Measurements from ENCODE around the gene IL1RAPL2.

IL1RAPL2 gene

DNA sequence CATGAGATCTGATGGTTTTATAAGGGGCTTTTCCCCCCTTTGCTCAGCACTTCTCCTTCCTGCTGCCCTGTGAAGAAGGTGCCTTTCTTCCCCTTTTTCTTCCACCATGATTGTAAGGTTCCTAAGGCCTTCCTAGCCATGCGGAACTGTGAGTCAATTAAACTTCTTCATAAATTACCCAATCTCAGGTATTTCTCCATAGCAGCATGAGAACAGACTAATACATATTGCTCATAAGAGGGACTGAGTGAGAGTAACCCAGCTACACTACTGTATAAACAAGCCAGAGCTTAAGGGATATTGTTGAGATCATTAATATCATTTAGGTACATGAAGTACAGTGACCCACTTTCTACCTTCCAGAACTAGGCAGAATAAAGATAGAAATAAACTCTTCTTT, 551.6 kb downstream of the IL1RAPL2 start (continued):
- TF ChIP-seq ARNTL (CRISPR knock-in tag; IDR thresholded peaks at IDR 0.05; ENCODE audit: borderline replicate concordance, low read depth) = no peak
- TF ChIP-seq SNAI2 (CRISPR knock-in tag; IDR thresholded peaks at IDR 0.05) = no peak
- no peak for TF ChIP-seq ZFP30 (CRISPR knock-in tag; IDR thresholded peaks at IDR 0.05)
- no peak for TF ChIP-seq ZFP3 (CRISPR knock-in tag; IDR thresholded peaks at IDR 0.05)
- TF ChIP-seq BACH2 (CRISPR knock-in tag; IDR thresholded peaks at IDR 0.05; ENCODE audit: borderline replicate concordance) = no peak
- TF ChIP-seq OSR1 (CRISPR knock-in tag; IDR thresholded peaks at IDR 0.05) = no peak
- TF ChIP-seq, protein P1, sequence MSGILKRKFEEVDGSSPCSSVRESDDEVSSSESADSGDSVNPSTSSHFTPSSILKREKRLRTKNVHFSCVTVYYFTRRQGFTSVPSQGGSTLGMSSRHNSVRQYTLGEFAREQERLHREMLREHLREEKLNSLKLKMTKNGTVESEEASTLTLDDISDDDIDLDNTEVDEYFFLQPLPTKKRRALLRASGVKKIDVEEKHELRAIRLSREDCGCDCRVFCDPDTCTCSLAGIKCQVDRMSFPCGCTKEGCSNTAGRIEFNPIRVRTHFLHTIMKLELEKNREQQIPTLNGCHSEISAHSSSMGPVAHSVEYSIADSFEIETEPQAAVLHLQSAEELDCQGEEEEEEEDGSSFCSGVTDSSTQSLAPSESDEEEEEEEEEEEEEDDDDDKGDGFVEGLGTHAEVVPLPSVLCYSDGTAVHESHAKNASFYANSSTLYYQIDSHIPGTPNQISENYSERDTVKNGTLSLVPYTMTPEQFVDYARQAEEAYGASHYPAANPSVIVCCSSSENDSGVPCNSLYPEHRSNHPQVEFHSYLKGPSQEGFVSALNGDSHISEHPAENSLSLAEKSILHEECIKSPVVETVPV (CRISPR knock-in tag; IDR thresholded peaks at IDR 0.05) = no peak
- TF ChIP-seq, protein P2, sequence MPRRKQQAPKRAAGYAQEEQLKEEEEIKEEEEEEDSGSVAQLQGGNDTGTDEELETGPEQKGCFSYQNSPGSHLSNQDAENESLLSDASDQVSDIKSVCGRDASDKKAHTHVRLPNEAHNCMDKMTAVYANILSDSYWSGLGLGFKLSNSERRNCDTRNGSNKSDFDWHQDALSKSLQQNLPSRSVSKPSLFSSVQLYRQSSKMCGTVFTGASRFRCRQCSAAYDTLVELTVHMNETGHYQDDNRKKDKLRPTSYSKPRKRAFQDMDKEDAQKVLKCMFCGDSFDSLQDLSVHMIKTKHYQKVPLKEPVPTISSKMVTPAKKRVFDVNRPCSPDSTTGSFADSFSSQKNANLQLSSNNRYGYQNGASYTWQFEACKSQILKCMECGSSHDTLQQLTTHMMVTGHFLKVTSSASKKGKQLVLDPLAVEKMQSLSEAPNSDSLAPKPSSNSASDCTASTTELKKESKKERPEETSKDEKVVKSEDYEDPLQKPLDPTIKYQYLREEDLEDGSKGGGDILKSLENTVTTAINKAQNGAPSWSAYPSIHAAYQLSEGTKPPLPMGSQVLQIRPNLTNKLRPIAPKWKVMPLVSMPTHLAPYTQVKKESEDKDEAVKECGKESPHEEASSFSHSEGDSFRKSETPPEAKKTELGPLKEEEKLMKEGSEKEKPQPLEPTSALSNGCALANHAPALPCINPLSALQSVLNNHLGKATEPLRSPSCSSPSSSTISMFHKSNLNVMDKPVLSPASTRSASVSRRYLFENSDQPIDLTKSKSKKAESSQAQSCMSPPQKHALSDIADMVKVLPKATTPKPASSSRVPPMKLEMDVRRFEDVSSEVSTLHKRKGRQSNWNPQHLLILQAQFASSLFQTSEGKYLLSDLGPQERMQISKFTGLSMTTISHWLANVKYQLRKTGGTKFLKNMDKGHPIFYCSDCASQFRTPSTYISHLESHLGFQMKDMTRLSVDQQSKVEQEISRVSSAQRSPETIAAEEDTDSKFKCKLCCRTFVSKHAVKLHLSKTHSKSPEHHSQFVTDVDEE (CRISPR knock-in tag; IDR thresholded peaks at IDR 0.05) = no peak

DNA sequence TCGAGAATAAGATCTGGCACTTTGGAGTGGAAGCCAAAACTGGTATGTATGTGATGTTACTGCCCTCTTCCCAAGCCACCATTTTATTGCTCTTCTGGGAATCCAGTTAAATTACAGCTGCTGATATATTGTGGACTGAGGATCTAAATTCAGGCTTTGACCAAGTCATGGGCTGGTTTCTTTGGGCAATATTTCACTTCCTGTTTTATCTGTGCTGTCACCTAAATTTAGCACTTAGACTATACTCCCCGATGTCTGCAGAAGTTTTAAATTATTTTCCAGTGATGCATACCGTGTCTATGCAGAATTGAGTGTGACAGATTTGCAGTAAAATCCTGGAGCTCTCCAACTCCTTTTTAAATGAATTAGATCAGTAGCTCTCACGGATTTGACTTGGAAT, 554.5 kb downstream of the IL1RAPL2 start:
- TF ChIP-seq TCF4 (CRISPR knock-in tag; IDR thresholded peaks at IDR 0.05; ENCODE audit: borderline replicate concordance) (no peak), BACH2 (CRISPR knock-in tag; IDR thresholded peaks at IDR 0.05; ENCODE audit: borderline replicate concordance) (no peak), ISL1 (CRISPR knock-in tag; IDR thresholded peaks at IDR 0.05) (no peak), RARB (CRISPR knock-in tag; IDR thresholded peaks at IDR 0.05) (no peak), TOX (CRISPR knock-in tag; IDR thresholded peaks at IDR 0.05; ENCODE audit: borderline replicate concordance) (no peak), ZNF70 (CRISPR knock-in tag; IDR thresholded peaks at IDR 0.05) (no peak)
- TF ChIP-seq, protein P3, sequence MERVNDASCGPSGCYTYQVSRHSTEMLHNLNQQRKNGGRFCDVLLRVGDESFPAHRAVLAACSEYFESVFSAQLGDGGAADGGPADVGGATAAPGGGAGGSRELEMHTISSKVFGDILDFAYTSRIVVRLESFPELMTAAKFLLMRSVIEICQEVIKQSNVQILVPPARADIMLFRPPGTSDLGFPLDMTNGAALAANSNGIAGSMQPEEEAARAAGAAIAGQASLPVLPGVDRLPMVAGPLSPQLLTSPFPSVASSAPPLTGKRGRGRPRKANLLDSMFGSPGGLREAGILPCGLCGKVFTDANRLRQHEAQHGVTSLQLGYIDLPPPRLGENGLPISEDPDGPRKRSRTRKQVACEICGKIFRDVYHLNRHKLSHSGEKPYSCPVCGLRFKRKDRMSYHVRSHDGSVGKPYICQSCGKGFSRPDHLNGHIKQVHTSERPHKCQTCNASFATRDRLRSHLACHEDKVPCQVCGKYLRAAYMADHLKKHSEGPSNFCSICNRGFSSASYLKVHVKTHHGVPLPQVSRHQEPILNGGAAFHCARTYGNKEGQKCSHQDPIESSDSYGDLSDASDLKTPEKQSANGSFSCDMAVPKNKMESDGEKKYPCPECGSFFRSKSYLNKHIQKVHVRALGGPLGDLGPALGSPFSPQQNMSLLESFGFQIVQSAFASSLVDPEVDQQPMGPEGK (CRISPR knock-in tag; IDR thresholded peaks at IDR 0.05; ENCODE audit: borderline replicate concordance) = no peak
- TF ChIP-seq, protein P4, sequence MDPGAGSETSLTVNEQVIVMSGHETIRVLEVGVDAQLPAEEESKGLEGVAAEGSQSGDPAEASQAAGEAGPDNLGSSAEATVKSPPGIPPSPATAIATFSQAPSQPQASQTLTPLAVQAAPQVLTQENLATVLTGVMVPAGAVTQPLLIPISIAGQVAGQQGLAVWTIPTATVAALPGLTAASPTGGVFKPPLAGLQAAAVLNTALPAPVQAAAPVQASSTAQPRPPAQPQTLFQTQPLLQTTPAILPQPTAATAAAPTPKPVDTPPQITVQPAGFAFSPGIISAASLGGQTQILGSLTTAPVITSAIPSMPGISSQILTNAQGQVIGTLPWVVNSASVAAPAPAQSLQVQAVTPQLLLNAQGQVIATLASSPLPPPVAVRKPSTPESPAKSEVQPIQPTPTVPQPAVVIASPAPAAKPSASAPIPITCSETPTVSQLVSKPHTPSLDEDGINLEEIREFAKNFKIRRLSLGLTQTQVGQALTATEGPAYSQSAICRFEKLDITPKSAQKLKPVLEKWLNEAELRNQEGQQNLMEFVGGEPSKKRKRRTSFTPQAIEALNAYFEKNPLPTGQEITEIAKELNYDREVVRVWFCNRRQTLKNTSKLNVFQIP (CRISPR knock-in tag; IDR thresholded peaks at IDR 0.05; ENCODE audit: borderline replicate concordance, low read depth) = no peak
- ATAC-seq = no peak

DNA sequence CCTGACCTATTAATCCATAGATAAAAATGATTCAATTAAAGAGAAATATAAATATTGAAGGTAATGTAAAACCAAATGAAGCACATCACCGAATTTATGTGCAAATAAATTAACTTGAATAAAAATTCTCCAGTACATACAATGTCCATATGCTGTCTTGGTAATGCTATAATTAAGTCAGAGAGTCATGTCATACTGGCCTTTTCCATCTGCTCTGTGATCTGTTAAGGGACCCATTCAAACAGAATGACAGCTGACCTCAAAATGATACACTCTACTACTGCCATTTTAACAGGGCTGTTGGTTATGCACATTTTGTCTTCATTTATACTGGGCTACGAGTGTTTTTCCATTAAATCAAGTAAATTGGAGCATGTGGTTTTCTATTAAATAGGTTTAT, 555.2 kb downstream of the IL1RAPL2 start:
- TF ChIP-seq ZC3H10 (CRISPR knock-in tag; IDR thresholded peaks at IDR 0.05) = no peak
- TF ChIP-seq TCF4 (CRISPR knock-in tag; IDR thresholded peaks at IDR 0.05; ENCODE audit: borderline replicate concordance) = no peak
- TF ChIP-seq GLIS3 (CRISPR knock-in tag; IDR thresholded peaks at IDR 0.05) = no peak
- no peak for TF ChIP-seq SNAI2 (CRISPR knock-in tag; IDR thresholded peaks at IDR 0.05)
- no peak for TF ChIP-seq ARNTL (CRISPR knock-in tag; IDR thresholded peaks at IDR 0.05; ENCODE audit: borderline replicate concordance, low read depth)
- TF ChIP-seq, protein P5, sequence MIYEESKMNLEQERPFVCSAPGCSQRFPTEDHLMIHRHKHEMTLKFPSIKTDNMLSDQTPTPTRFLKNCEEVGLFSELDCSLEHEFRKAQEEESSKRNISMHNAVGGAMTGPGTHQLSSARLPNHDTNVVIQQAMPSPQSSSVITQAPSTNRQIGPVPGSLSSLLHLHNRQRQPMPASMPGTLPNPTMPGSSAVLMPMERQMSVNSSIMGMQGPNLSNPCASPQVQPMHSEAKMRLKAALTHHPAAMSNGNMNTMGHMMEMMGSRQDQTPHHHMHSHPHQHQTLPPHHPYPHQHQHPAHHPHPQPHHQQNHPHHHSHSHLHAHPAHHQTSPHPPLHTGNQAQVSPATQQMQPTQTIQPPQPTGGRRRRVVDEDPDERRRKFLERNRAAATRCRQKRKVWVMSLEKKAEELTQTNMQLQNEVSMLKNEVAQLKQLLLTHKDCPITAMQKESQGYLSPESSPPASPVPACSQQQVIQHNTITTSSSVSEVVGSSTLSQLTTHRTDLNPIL (CRISPR knock-in tag; IDR thresholded peaks at IDR 0.05; ENCODE audit: low read depth) = no peak
- no peak for TF ChIP-seq ZNF8 (CRISPR knock-in tag; IDR thresholded peaks at IDR 0.05)
- TF ChIP-seq, protein P4 (CRISPR knock-in tag; IDR thresholded peaks at IDR 0.05; ENCODE audit: borderline replicate concordance, low read depth) = no peak
- TF ChIP-seq ESRRG (CRISPR knock-in tag; IDR thresholded peaks at IDR 0.05) = no peak
- no peak for TF ChIP-seq PPARA (CRISPR knock-in tag; IDR thresholded peaks at IDR 0.05; ENCODE audit: borderline replicate concordance)
- TF ChIP-seq ZNF70 (CRISPR knock-in tag; IDR thresholded peaks at IDR 0.05) = no peak
- TF ChIP-seq TOX (CRISPR knock-in tag; IDR thresholded peaks at IDR 0.05; ENCODE audit: borderline replicate concordance) = no peak
- no peak for TF ChIP-seq ZNF565 (CRISPR knock-in tag; conservative IDR thresholded peaks at IDR 0.05; ENCODE audit: low read depth)
- ATAC-seq = no peak
